ENCODE measurements around the gene HNRNPF. TPM values are rescaled to one million over a fixed set of nuclear protein-coding genes. Genes with fewer than 3 reads are reported as not detected.
A peak's percentile ranks its signal among the peaks of the same experiment; 100 is the strongest.

Gene HNRNPF
- polyA plus RNA-seq, 2 of the 4 experiments (the other 2 are of a cell fraction) = 228 to 271 TPM

DNA sequence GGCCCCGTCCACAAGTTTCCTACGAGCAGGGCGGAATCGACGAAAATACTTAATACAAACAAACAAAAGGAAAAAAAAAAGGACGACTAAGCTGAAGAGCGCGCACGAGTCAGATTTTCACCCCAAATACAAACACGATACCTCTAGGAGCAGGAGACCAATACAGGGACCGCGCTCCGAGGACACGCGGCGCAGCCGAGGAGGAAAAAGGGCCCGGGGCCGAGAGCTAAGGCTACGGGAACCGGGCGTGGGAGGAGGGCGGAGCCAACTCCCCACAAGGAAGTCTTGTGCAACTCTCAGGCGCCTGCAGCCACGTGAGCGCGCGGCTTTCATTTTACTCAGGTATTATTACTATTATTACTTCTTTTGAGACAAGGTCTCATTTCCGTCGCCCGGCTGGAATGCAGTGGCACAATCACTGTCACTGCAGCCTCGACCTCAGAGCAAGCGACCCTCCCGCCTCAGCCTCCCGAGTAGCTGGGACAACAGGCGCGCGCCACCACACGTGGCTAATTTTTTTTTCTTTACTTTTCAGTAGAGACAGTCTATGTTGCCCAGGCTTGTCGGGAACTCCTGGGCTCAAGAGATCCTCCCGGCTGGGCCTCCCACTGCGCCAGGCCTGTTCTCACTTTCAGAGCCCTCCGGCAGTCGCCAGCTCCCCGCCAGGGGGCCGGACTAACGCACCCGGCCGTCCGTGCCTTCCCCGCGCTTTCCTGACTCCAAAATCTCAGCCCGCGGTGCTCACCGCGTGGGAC is 1.2 kb downstream of the HNRNPF start (continued):
- TF ChIP-seq, protein P1, sequence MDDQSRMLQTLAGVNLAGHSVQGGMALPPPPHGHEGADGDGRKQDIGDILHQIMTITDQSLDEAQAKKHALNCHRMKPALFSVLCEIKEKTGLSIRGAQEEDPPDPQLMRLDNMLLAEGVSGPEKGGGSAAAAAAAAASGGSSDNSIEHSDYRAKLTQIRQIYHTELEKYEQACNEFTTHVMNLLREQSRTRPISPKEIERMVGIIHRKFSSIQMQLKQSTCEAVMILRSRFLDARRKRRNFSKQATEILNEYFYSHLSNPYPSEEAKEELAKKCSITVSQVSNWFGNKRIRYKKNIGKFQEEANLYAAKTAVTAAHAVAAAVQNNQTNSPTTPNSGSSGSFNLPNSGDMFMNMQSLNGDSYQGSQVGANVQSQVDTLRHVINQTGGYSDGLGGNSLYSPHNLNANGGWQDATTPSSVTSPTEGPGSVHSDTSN (IDR thresholded peaks at IDR 0.05) = no peak

DNA sequence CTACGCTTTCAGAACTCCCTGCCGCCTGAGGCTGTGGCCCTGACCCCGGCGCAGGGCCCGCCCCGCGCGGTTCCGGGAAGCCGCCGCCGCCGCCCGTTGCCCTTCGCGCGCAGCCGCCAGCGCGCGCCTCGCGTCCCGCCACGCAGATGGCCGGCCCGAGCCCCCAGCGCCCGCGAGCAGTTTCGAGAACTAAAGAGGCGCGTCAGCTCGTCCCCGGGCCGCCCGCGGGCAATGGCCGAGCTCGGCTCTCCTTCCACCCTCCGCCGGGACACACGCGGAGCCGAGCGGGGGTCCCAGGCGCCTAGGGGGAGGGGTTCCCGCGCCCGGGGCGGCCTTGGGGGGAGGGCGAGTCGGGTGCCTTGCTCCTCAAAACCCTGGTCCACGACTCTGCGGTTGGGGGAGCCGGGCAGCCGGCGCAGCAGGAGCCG is 1.8 kb downstream of the HNRNPF start:
- peak in 1 of 2 experiments; percentile 9; a peak in 2 of 6 replicates for ATAC-seq
- WGBS (ENCODE audit: missing lambda C conversion rate) = under 1% methylated on average over 32 of the region's 59 CpGs
- Histone ChIP-seq H3K4me1 (peaks cover 47% of the 10 kb centered on the region), H3K27ac (peak overlapping the region; percentile 95), H3K4me2 (peak overlapping the region; percentile 87), H3K9me3 (no peaks in the 10 kb centered on the region), H3K4me3 (peak overlapping the region; percentile 96)
- ChIA-PET POLR2A (interaction anchor here (0.7 to 1.8 kb wide), 7 partner anchors 10 to 55 kb away, joined by 3 to 32 read pairs (median 4); partner anchors contain the start of gene ZNF487), CTCF (interaction anchor here (1.0 to 1.7 kb wide), 5 partner anchors 8 to 29 kb away, joined by 3 to 7 read pairs (median 5); partner anchors contain the start of gene ZNF487)
- FAIRE-seq = no peak
- peak in 1 of 2 experiments; percentile 31 for DNase-seq (ENCODE audit: low read depth in 1 of 2, low spot score in 1 of 2)
- TF ChIP-seq TP53 (CRISPR knock-in tag; IDR thresholded peaks at IDR 0.05) (peak; percentile 39; the same call in 1 of the 2 replicates), CTCF (IDR thresholded peaks at IDR 0.05) (no peak)

DNA sequence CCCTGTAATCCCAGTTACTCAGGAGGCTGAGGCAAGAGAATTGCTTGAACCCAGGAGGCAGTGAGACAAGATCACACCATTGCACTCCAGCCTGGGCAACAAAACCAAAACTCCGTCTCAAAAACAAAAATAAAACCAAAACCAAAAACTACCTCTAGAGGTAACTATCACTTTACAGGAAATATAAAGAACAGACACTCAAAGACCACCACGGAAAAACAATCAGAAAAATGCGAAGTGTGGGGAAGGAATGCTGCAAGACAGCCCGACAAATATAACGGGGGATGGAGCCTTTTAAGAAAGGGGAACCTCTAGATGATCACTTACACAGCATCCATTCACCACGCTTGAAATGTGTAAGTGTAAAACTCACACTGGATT is 4.3 kb downstream of the HNRNPF start:
- Histone ChIP-seq H3K4me1 (peaks cover 64% of the 10 kb centered on the region), H3K4me3 (peak overlapping the region; percentile 11; the same call in 2 of the 3 replicates), H3K27ac (peak overlapping the region in 1 of 2 experiments; percentile 47; a peak in 3 of 6 replicates), H3K9me3 (no peaks in the 10 kb centered on the region), H3K4me2 (peak overlapping the region; percentile 87)
- ChIA-PET POLR2A (interaction anchor here (1.5 kb wide), 1 partner anchor 8 kb away, joined by 4 read pairs; no protein-coding TSS in a partner anchor), CTCF (no interaction called here)
- ATAC-seq (no peak), DNase-seq (ENCODE audit: low read depth in 1 of 2, low spot score in 1 of 2) (no peak), FAIRE-seq (no peak)
- TF ChIP-seq RARB (CRISPR knock-in tag; IDR thresholded peaks at IDR 0.05) (no peak), USF2 (IDR thresholded peaks at IDR 0.05) (no peak), SMC3 (IDR thresholded peaks at IDR 0.05) (no peak)
- WGBS (ENCODE audit: missing lambda C conversion rate) = 52% methylated on average over 6 of the region's 6 CpGs

DNA sequence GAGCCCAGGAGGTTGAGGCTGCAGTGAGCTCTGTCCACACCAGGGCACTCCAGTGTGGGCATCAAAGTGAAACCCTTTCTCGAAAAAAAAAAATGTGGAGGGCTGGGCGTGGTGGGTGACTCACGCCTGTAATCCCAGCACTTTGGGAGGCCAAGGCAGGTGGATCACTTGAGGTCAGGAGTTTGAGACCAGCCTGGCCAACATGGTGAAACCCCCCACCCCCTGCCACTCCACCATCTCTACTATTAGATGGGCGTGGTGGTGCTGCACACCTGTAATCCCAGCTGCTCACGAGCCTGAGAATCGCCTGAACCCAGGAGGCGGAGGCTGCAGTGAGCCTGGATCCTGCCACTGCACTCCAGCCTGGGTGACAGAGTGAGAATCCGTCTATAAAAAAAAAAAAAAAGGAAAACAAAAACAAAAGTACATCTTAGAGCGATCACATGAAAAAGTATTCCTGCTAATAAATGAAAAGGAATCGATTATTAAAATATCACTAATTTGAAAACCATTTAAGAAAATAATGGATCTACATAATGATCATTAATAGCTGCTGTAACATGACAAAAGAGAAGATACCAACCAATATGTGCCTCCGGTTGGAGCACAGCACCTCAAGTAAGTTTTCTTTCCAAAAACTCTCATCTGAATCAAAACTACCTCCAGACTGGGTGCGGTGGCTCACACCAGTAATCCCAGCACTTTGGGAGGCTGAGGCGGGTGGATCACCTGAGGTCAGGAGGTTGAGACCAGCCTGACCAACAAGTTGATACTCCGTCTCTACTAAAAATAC is 4.9 kb downstream of the HNRNPF start:
- Histone ChIP-seq H3K27ac (peak overlapping the region in 1 of 2 experiments; percentile 54; a peak in 3 of 6 replicates), H3K9me3 (no peaks in the 10 kb centered on the region), H3K4me2 (peak overlapping the region; percentile 87), H3K4me1 (peaks cover 70% of the 10 kb centered on the region), H3K4me3 (peak overlapping the region; percentile 11; the same call in 2 of the 3 replicates)
- no peak for ATAC-seq
- ChIA-PET POLR2A (no interaction called here), CTCF (no interaction called here)
- no peak for DNase-seq (ENCODE audit: low read depth in 1 of 2, low spot score in 1 of 2)
- 39% methylated on average over 13 of the region's 14 CpGs for WGBS (ENCODE audit: missing lambda C conversion rate)
- no peak for FAIRE-seq
- TF ChIP-seq FOSL2 (IDR thresholded peaks at IDR 0.05) = no peak
- TF ChIP-seq FOSL2 (CRISPR knock-in tag; IDR thresholded peaks at IDR 0.05) = peak; percentile 56
- no peak for TF ChIP-seq CBX8 (IDR thresholded peaks at IDR 0.05)
- 0 out of 2 replicates have a peak, but pooled peaks have one; percentile 17 for TF ChIP-seq MAX (IDR thresholded peaks at IDR 0.05)

All from A549 (cell line).